Ramos (cell line): Measurements from ENCODE around the gene COL24A1.

Experiments
- in situ Hi-C: fragments of 300-500 bp; cut with MboI; formaldehyde crosslinking; loops from one replicate; pipeline ENCODE4 v1.14.3; 2022; ENCODE audit warnings: low sequenced_read_pairs; ENCODE audit not compliant: unreplicated experiment

The COL24A1 gene

GRCh38 chr1:86156566-86157455 lies at the start of gene COL24A1:
COL24A1 (minus strand) TSS chr1:86156772; CDS start chr1:86156396, 376 bp downstream.
- in situ Hi-C loops = no loop called here

- in situ Hi-C loops = no loop called here
Measured at GRCh38 chr1:86205741-86206140, 49.2 kb upstream of the COL24A1 start.

DNA sequence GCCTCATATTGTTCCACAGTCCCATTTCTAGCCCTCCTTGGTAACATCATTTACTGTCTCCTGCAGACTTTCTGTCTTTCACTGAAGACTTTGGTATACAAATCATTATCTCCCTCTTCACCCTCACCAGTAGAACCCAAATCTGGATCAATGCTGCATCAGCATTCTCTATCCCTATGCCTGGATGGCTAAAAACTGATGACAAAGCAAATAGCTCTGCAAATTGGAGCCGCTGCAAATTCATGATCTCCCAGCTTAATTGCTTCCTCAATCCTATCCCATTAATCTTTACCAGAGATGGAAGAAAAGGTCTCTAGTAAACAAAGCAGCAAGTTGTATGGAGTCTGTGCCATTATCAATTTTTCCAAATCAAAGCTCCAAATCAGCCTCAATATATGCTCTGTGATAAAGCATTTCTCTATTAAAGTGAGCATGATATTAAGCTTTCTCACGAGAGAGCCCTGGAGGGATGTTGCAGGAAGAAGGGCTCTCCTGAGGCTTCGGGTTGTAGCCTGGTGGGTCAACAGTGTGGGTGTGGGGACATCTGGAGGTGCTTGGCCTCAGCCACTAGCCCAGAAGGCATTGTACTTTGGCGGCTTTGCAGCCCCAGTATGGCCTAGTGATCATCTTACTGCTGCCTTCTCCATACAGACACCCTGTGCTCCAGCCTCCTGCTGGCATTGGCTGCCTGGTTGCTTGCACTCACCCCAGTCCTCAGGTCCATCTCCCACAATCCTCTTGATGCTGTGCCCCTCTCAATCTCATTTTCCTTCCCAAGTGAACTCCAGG lies 46.2 kb upstream of the COL24A1 start:
- in situ Hi-C loops = no loop called here

- in situ Hi-C loops = no loop called here
Measured at GRCh38 chr1:86201311-86201710, 44.7 kb upstream of the COL24A1 start.

DNA sequence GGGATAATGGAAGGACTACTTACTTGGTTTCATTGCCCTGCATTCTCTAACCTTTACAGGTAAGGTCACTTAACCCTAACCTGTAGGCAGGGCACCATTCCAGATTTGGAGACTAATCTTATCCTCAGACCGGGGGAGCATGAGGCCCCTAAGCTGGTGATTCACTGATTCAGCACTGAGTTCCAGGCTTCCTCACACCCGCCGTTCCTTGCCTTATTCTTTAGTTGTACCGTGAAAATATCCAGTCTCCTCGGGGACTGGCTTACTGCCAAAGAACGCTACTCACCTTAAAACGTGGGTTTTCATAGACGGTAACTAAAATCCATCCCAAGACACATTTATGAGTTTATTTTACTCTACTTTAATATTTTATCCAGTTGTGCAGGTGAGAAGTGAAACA lies 44.3 kb upstream of the COL24A1 start:
- in situ Hi-C loops = no loop called here

- in situ Hi-C loops = no loop called here
Measured at GRCh38 chr1:86197206-86197855, 40.8 kb upstream of the COL24A1 start.

GRCh38 chr1:86195281-86195680 lies 38.7 kb upstream of the COL24A1 start:
- in situ Hi-C loops = no loop called here

GRCh38 chr1:86194491-86195034 lies 38.0 kb upstream of the COL24A1 start:
- in situ Hi-C loops = no loop called here

GRCh38 chr1:86192417-86192816 lies 35.8 kb upstream of the COL24A1 start:
- in situ Hi-C loops = no loop called here

- in situ Hi-C loops = no loop called here
Measured at GRCh38 chr1:86191958-86192357, 35.4 kb upstream of the COL24A1 start.

DNA sequence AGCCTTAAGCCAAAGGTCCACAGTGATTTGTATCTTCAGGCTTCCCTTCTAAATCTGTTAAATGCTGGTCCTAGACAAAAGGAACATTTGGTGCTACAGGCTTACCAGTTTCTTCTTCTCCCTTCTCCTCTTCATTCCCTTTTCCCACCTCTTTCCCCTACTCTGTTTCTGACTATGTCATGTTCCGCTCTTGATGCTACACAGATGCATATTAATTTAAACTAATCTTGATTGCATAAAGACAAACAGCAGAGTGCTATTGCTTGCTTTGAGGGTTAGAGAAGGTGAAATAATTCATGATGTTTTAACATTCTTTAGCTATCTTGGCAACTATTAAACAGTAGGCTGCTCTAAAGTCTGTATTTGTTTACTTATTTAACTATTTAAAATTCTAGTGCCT lies 34.3 kb upstream of the COL24A1 start:
- in situ Hi-C loops = no loop called here

- in situ Hi-C loops = no loop called here
Measured at GRCh38 chr1:86184426-86184825, 27.9 kb upstream of the COL24A1 start.

GRCh38 chr1:86183810-86184209 lies 27.2 kb upstream of the COL24A1 start:
- in situ Hi-C loops = no loop called here

DNA sequence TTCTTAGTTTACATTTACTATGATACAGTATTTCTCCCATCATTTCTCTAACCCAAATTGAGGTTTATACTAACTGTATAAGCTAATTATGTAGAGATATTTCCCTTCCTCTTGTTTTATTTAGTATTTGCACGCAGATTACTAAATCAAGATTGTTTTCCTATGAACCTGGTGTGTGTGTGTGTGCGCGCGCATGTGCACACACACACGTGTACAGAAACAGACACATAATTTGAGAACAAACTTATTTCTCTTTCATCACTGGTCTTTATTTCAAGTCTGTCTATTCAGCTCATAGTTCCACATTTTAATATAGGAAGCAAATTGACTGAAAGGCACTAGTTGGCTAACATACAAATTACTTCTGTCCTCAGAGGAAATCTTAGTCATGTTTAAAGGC lies 19.7 kb upstream of the COL24A1 start:
- in situ Hi-C loops = no loop called here

DNA sequence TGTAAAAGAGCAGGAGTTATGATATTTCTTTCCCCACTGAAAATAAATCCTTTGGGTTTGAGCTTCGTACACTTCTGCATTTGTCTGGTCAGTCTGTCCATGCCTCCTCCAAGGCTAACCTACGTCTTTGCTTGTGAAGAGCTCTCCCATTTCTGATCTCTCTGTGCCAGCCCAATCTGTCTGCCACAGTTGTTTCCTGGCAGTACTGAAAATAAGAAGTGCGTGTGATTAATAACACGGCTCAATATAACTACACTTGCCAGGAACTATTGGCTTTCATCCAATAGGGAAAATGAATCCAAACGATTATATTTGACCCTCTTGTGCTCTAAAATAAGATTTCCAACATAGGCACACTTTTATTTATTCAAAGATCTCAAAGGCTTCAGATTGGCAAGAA lies 19.2 kb upstream of the COL24A1 start:
- in situ Hi-C loops = no loop called here

- in situ Hi-C loops = no loop called here
Measured at GRCh38 chr1:86169625-86170024, 13.1 kb upstream of the COL24A1 start.

- in situ Hi-C loops = no loop called here
Measured at GRCh38 chr1:86159800-86160199, 3.2 kb upstream of the COL24A1 start.

GRCh38 chr1:86155807-86156565 lies 586 bp downstream of the COL24A1 start:
- in situ Hi-C loops = no loop called here

- in situ Hi-C loops = no loop called here
Measured at GRCh38 chr1:86155051-86155806, 1.3 kb downstream of the COL24A1 start.
